A673 (cell line): ENCODE data around the gene CASP2.

Source experiments
- CTCF ChIP-seq: fragments of 300-800, 200-600 bp; sonication (generic); conservative IDR thresholded peaks from 2 replicates; pipeline ENCODE4 v1.5.1; 2017; ENCODE audit warnings: low read depth, mild to moderate bottlenecking, antibody characterized with exemption, low read length, moderate library complexity, mixed read lengths
- EZH2 ChIP-seq: fragments of 200-600 bp; sonication (generic); IDR thresholded peaks from 2 replicates; pipeline ENCODE4 v1.6.1; 2017; ENCODE audit warnings: borderline replicate concordance, low read depth, mild to moderate bottlenecking, mixed read lengths, antibody characterized with exemption, low read length; ENCODE audit not compliant: poor library complexity, severe bottlenecking

DNA sequence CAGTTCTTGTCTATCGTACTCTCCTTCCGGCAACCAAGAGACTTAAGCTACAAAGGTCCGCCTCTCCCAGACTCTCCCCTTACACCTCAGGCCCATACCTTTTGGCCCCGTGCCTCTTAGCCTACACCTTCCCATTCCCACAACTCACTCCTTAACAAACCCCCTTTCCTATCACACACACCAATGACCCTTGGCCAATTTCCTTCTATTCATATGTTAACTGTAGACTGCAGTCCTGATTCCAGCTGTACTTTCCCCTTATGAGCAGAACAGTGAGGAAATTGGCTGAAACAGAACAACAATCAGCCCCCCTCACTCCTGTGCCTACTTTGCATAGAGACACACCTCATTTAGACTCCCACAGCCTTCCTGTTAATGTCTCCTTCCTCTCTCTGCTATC, 4.8 kb upstream of the CASP2 start:
- TF ChIP-seq CTCF (no peak), EZH2 (no peak)
